Brain microvascular endothelial cell (primary cell): ENCODE measurements around the gene LGR4.
A peak's percentile ranks its signal among the peaks of the same experiment; 100 is the strongest.
"Not testable (repeated sequence)": the region's sequence is repeated elsewhere in the genome, so short reads cannot be mapped to it uniquely, and the experiment has no call there.

Experiments used
- DNase-seq: peaks from one replicate; pipeline ENCODE4 v3.0.0-alpha.2; 2020
- H3K27ac ChIP-seq: fragments of 250-450 bp; sonication (Bioruptor Pico); 2 replicates; pipeline ENCODE4 v1.5.1; 2020; ENCODE audit warnings: mild to moderate bottlenecking, moderate library complexity
- H3K27me3 ChIP-seq: fragments of 250-450 bp; sonication (Bioruptor Pico); replicated peaks from 2 replicates; pipeline ENCODE4 v1.5.1; 2020; ENCODE audit warnings: mild to moderate bottlenecking
- H3K36me3 ChIP-seq: fragments of 250-450 bp; sonication (Bioruptor Pico); replicated peaks from 2 replicates; pipeline ENCODE4 v1.5.1; 2020; ENCODE audit warnings: mild to moderate bottlenecking
- H3K4me3 ChIP-seq: 2 replicates; pipeline ENCODE4 v1.5.1; 2011; ENCODE audit warnings: low read depth, mild to moderate bottlenecking, control low read depth, low read length, moderate library complexity
- in situ Hi-C: cut with HindIII; loops from 2 replicates; pipeline ENCODE4 v1.10.0; 2017; ENCODE audit warnings: low sequenced_read_pairs, low pct_ligation_motif_present
- TF ChIP-seq, protein P1 (sequence below): IDR thresholded peaks from 2 replicates; pipeline ENCODE4 v1.5.1; 2011; ENCODE audit warnings: low read depth, mild to moderate bottlenecking, moderate library complexity, low read length, control low read depth, inconsistent platforms; ENCODE audit errors: missing control alignments

LGR4 gene

DNA sequence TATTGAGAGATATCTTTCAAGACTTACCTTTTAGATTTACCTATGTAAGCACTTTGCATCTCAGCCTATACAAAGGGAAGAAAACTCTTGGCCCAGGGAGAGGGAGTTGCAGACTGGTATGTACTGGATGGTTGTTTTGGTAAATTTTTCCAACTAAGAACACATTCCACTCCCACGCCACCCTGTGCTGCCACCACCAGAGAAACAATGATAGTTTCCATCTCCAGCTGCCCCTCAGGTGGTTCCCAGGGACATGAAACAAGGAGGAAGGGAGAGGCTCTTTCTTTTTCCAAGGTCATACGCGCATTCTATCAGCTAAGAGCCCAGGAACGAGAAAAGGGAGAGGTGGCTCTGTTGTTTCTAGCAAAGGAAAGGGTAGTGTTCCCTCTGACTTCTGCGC lies 144.0 kb downstream of the LGR4 start:
- Histone ChIP-seq H3K36me3 (no peaks in the 10 kb centered on the region), H3K27ac (no peak overlapping the region), H3K4me3 (no peak overlapping the region), H3K27me3 (no peaks in the 10 kb centered on the region)
- in situ Hi-C loops: no loop called here
- DNase-seq: no peak
- TF ChIP-seq, protein P1, sequence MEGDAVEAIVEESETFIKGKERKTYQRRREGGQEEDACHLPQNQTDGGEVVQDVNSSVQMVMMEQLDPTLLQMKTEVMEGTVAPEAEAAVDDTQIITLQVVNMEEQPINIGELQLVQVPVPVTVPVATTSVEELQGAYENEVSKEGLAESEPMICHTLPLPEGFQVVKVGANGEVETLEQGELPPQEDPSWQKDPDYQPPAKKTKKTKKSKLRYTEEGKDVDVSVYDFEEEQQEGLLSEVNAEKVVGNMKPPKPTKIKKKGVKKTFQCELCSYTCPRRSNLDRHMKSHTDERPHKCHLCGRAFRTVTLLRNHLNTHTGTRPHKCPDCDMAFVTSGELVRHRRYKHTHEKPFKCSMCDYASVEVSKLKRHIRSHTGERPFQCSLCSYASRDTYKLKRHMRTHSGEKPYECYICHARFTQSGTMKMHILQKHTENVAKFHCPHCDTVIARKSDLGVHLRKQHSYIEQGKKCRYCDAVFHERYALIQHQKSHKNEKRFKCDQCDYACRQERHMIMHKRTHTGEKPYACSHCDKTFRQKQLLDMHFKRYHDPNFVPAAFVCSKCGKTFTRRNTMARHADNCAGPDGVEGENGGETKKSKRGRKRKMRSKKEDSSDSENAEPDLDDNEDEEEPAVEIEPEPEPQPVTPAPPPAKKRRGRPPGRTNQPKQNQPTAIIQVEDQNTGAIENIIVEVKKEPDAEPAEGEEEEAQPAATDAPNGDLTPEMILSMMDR: no peak

GRCh38 chr11:27327064-27327463 lies 145.5 kb downstream of the LGR4 start:
- H3K27me3 ChIP-seq, in situ Hi-C loops, H3K27ac ChIP-seq, H3K4me3 ChIP-seq, DNase-seq, H3K36me3 ChIP-seq: not testable (repeated sequence)

DNA sequence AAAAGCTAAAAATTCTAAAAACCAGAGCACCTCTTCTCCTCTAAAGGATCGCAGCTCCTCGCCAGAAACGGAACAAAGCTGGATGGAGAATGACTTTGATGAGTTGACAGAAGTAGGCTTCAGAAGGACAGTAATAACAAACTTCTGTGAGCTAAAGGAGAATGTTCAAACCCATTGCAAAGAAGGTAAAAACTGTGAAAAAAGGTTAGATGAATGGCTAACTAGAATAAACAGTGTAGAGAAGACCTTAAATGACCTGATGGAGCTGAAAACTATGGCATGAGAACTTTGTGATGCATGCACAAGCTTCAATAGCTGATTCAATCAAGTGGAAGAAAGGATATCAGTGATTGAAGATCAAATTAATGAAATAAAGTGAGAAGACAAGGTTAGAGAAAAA lies 150.4 kb downstream of the LGR4 start:
- H3K27me3 ChIP-seq, H3K36me3 ChIP-seq, H3K27ac ChIP-seq, in situ Hi-C loops, H3K4me3 ChIP-seq, DNase-seq: not testable (repeated sequence)

GRCh38 chr11:27321340-27321739 lies 151.2 kb downstream of the LGR4 start:
- H3K27ac ChIP-seq, H3K36me3 ChIP-seq, H3K4me3 ChIP-seq, in situ Hi-C loops, DNase-seq, H3K27me3 ChIP-seq: not testable (repeated sequence)

DNA sequence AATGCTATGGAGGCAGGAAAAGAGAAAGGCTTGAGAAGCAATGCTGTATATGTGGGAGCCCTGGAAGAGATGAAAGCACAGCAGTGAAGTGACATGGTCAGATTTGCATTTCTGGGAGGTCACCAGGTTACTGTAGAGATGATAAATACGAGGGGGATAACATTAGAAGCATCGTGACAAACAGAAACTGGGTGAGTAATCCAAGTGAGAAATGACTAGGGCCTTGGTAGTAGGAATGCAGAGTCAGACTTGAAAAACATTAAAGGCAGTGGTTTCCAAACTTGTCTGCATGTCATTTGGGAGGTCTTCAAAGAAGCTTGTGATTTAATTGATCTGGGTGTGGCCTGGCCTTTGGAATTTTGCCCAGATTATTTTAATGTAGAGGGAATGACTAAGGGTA lies 153.5 kb downstream of the LGR4 start:
- Histone ChIP-seq H3K27ac (peak overlapping the region; percentile 35), H3K27me3 (no peaks in the 10 kb centered on the region), H3K36me3 (no peaks in the 10 kb centered on the region), H3K4me3 (no peak overlapping the region)
- in situ Hi-C loops: no loop called here
- TF ChIP-seq, protein P1: no peak
- peak; percentile 75 for DNase-seq

DNA sequence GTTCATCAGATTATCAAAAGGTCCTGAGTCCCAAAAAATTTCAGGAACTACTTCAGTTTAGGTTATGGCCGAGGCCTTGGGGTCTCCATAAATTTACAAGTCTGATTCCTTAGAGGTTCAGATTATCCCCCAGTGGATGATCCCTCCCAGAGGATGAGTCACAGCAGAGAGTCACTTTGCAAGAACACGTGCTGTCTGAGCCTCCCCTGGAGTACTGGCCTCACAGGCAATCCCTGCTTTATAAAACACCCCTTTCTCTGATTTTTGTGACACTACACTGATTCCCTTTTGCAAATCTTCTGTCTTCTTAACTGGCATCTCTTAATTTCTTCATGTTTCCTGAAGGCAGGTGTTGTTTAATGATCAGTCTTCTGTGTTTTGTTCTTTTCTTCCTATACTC lies 154.8 kb downstream of the LGR4 start:
- DNase-seq: peak; percentile 76
- TF ChIP-seq, protein P1: no peak
- Histone ChIP-seq H3K27ac (peak overlapping the region; percentile 19), H3K36me3 (no peaks in the 10 kb centered on the region), H3K4me3 (no peak overlapping the region), H3K27me3 (no peaks in the 10 kb centered on the region)
- in situ Hi-C loops: no loop called here
